Endothelial cell of umbilical vein (primary cell): ENCODE data around the gene GFPT1. TPM values are rescaled to one million over a fixed set of nuclear protein-coding genes. Genes with fewer than 3 reads are reported as not detected.

Experiments
- BruUV-seq: library from RNA; stranded (reverse); fragments of 400-500 nt; replicated peaks from 2 replicates; lab custom pipeline; 2021; lab: Mats Ljungman, UMichigan
- CTCF ChIA-PET: fragments of 300-600, 350-600 bp; sonication (Branson Sonifier 250); formaldehyde crosslinking; loops from one replicate; lab custom pipeline; 2021; ENCODE audit warnings: antibody characterized with exemption, inconsistent platforms; lab: Charles Lee
- POLR2A ChIA-PET: fragments of 300-600, 350-600 bp; sonication (Branson Sonifier 250); formaldehyde crosslinking; loops from one replicate; lab custom pipeline; 2021; ENCODE audit warnings: antibody characterized with exemption, inconsistent platforms; lab: Charles Lee
- DNase-seq: peaks from one replicate; pipeline ENCODE4 v3.0.0-alpha.2; 2011; ENCODE audit warnings: low read depth, low spot score
- FAIRE-seq: peaks from 2 replicates; lab custom pipeline; 2011; peaks lifted over from hg19 to GRCh38; lab: Jason Lieb, UNC
- H2AFZ ChIP-seq: 2 replicates; pipeline ENCODE4 v1.6.0; 2012; ENCODE audit warnings: low read depth, low read length, control low read depth, inconsistent platforms
- H3K27ac ChIP-seq: 2 replicates; pipeline ENCODE4 v1.5.1; 2011; ENCODE audit warnings: low read depth, mild to moderate bottlenecking, control low read depth, low read length, moderate library complexity; ENCODE audit not compliant: insufficient read depth
- H3K27me3 ChIP-seq, 2 experiments: 2 replicates each; pipeline versions ENCODE4 v1.6.0 to v1.6.1; 2011; ENCODE audit warnings: low read length in 2 of 2, mixed read lengths in 1 of 2; ENCODE audit not compliant: control insufficient read depth in 2 of 2, insufficient read depth in 2 of 2
- H3K36me3 ChIP-seq, 2 experiments: 2 replicates in 1 of 2; 3 replicates in 1 of 2; pipeline ENCODE4 v1.5.1; 2011; ENCODE audit warnings: low read length in 2 of 2, mild to moderate bottlenecking in 1 of 2, moderate library complexity in 1 of 2; ENCODE audit not compliant: control insufficient read depth in 2 of 2, insufficient read depth in 2 of 2; ENCODE audit errors: extremely low read depth in 1 of 2
- H3K4me1 ChIP-seq: 3 replicates; pipeline ENCODE4 v1.5.1; 2011; ENCODE audit warnings: mild to moderate bottlenecking, low read length; ENCODE audit not compliant: control insufficient read depth, insufficient read depth; ENCODE audit errors: extremely low read depth
- H3K4me2 ChIP-seq: 2 replicates; pipeline ENCODE4 v1.6.1; 2011; ENCODE audit warnings: low read length, control low read depth, mixed read lengths; ENCODE audit not compliant: insufficient read depth
- H3K4me3 ChIP-seq, 3 experiments: fragments of 200-600 bp in 1 of 3; sonication (generic), shearing (Covaris generic) in 1 of 3; replicated peaks in 1 of 3; 2 replicates each; pipeline ENCODE4 v1.5.1; 2011 to 2016; ENCODE audit warnings: control low read depth in 3 of 3, low read length in 3 of 3, mild to moderate bottlenecking in 2 of 3, inconsistent platforms in 1 of 3, low read depth in 1 of 3, moderate library complexity in 1 of 3; ENCODE audit not compliant: insufficient read depth in 1 of 3
- H3K79me2 ChIP-seq: 2 replicates; pipeline ENCODE4 v1.6.0; 2012; ENCODE audit warnings: low read length, inconsistent platforms; ENCODE audit not compliant: control insufficient read depth, insufficient read depth
- H3K9ac ChIP-seq: replicated peaks from 2 replicates; pipeline ENCODE3; 2011; ENCODE audit warnings: low read length, control low read depth; ENCODE audit not compliant: insufficient read depth; ENCODE audit errors: extremely low read depth
- H3K9me1 ChIP-seq: replicated peaks from 3 replicates; pipeline ENCODE4 v1.6.0; 2011; ENCODE audit warnings: mild to moderate bottlenecking, low read length; ENCODE audit not compliant: control insufficient read depth, insufficient read depth; ENCODE audit errors: extremely low read depth
- H3K9me3 ChIP-seq: replicated peaks from 2 replicates; pipeline ENCODE4 v1.5.1; 2012; ENCODE audit warnings: low read length, inconsistent platforms; ENCODE audit not compliant: control insufficient read depth, insufficient read depth
- H4K20me1 ChIP-seq: replicated peaks from 2 replicates; pipeline ENCODE3; 2011; ENCODE audit warnings: mild to moderate bottlenecking, low read length; ENCODE audit not compliant: control insufficient read depth, insufficient read depth; ENCODE audit errors: extremely low read depth
- CTCF ChIP-seq, 2 donors: IDR thresholded peaks; 1 replicate in 1 of 2; 2 replicates in 1 of 2; pipeline ENCODE4 v1.5.1; 2011; ENCODE audit warnings: low read length in 2 of 2, mild to moderate bottlenecking in 2 of 2, moderate library complexity in 2 of 2, control low read depth in 1 of 2, inconsistent platforms in 1 of 2, low read depth in 1 of 2; ENCODE audit not compliant: insufficient read depth in 1 of 2; ENCODE audit errors: extremely low read depth in 1 of 2
- EZH2 ChIP-seq: IDR thresholded peaks from 2 replicates; pipeline ENCODE4 v1.6.1; 2012; ENCODE audit warnings: borderline replicate concordance, low read depth, mild to moderate bottlenecking, moderate library complexity, low read length, inconsistent platforms; ENCODE audit not compliant: severe bottlenecking
- FOS ChIP-seq: IDR thresholded peaks from 2 replicates; pipeline ENCODE4 v1.6.1; 2011; ENCODE audit warnings: mild to moderate bottlenecking, low read length, moderate library complexity, borderline replicate concordance; ENCODE audit not compliant: insufficient read depth
- GATA2 ChIP-seq: IDR thresholded peaks from 2 replicates; pipeline ENCODE4 v1.7.0; 2011; ENCODE audit warnings: low read depth, mild to moderate bottlenecking, moderate library complexity, mixed read lengths, low read length; ENCODE audit not compliant: insufficient read length, insufficient read depth
- JUN ChIP-seq: IDR thresholded peaks from 2 replicates; pipeline ENCODE4 v1.6.1; 2011; ENCODE audit warnings: borderline replicate concordance, low read depth; ENCODE audit not compliant: insufficient read length, insufficient read depth
- MAX ChIP-seq: IDR thresholded peaks from 2 replicates; pipeline ENCODE4 v1.6.1; 2011; ENCODE audit not compliant: insufficient read depth, insufficient read length
- MYC ChIP-seq: IDR thresholded peaks from one replicate; pipeline ENCODE4 v1.6.1; 2011; ENCODE audit warnings: mild to moderate bottlenecking, low read depth, low read length
- POLR2A ChIP-seq: IDR thresholded peaks from 2 replicates; pipeline ENCODE4 v1.6.1; 2012; ENCODE audit warnings: low read depth, mild to moderate bottlenecking, control low read depth, low read length
- POLR2AphosphoS5 ChIP-seq: IDR thresholded peaks from 2 replicates; pipeline ENCODE4 v1.6.1; 2012; ENCODE audit warnings: low read depth, mild to moderate bottlenecking, control low read depth, low read length, moderate library complexity; ENCODE audit not compliant: insufficient read depth
- dilution Hi-C: fragments of 300-500 bp; cut with MboI; formaldehyde crosslinking; loops from one replicate; pipeline ENCODE4 v1.15.0; 2019; ENCODE audit warnings: low sequenced_read_pairs; ENCODE audit not compliant: extremely low pct_ligation_motif_present
- intact Hi-C: fragments of 100-400 bp; cut with micrococcal nuclease; formaldehyde crosslinking; loops from one replicate; pipeline ENCODE4 v1.10.0; 2022
- polyA plus RNA-seq, 4 experiments: library from polyadenylated mRNA; depleted of rRNA in 3 of 4; stranded (reverse) in 3 of 4; unstranded in 1 of 4; fragments of >200 nt; gene quantifications; 2 replicates each; pipeline versions ENCODE4 v1.2.1 to v1.2.3, GENCODE V29; 2011 to 2012; ENCODE audit warnings: missing spikeins in 1 of 4
- total RNA-seq: library from RNA; stranded (reverse); gene quantifications from 2 replicates; pipeline ENCODE4 v1.2.3, GENCODE V29; 2021

GFPT1 gene
- total and polyA plus RNA-seq, 2 donors (not counting 3 experiments of a cell fraction or from before 2014, with no cell fraction given): 8.8 to 38.7 TPM

GRCh38 chr2:69383176-69383812, 3.7 kb downstream of the GFPT1 start:
- FAIRE-seq: no peak
- Histone ChIP-seq H3K9me1 (no peaks in the 10 kb centered on the region), H3K36me3 (no peaks in the 10 kb centered on the region), H3K9me3 (no peaks in the 10 kb centered on the region), H3K27ac (no peak overlapping the region), H3K4me2 (no peak overlapping the region), H2AFZ (no peak overlapping the region), H3K4me1 (peaks cover 15% of the 10 kb centered on the region), H4K20me1 (peaks cover 5% of the 10 kb centered on the region), H3K9ac (no peak overlapping the region), H3K4me3 (no peak overlapping the region), H3K79me2 (peaks cover 83% of the 10 kb centered on the region), H3K27me3 (no peaks in the 10 kb centered on the region)
- dilution Hi-C loops: no loop called here
- intact Hi-C loops: no loop called here
- DNase-seq: no peak
- CTCF ChIA-PET: no interaction called here
- TF ChIP-seq JUN (no peak), CTCF (IDR thresholded peaks at IDR 0.05; ENCODE audit: extremely low read depth in 1 of 2, insufficient read depth in 1 of 2, low read depth in 1 of 2, low read length in 2 of 2) (no peak), POLR2A (no peak), GATA2 (no peak), EZH2 (no peak), FOS (no peak), POLR2AphosphoS5 (no peak), MAX (no peak), MYC (no peak)
- BruUV-seq: no TSS peak
- POLR2A ChIA-PET: no interaction called here
